ENCODE results near the gene MUC22. TPM values are rescaled to one million over a fixed set of nuclear protein-coding genes. Genes with fewer than 3 reads are reported as not detected.
"Not testable (repeated sequence)": the region's sequence is repeated elsewhere in the genome, so short reads cannot be mapped to it uniquely, and the experiment has no call there.

The MUC22 gene
- total RNA-seq = not detected

GRCh38 chr6:31010393-31011060 is at the start of gene MUC22:
TSS of gene MUC22 (plus strand) at chr6:31010474. CDS start at chr6:31010707, 233 bp downstream.
- intact Hi-C loops (cut with DNase I) = no loop called here
- ATAC-seq = no peak

GRCh38 chr6:30960907-30961673 is 49.2 kb upstream of the MUC22 start:
- peak; percentile 28 for ATAC-seq
- intact Hi-C loops (cut with DNase I) = no loop called here

More at GRCh38 chr6:31010393-31011060, at the start of gene MUC22:
- DNase-seq (ENCODE audit: low spot score) = no peak

GRCh38 chr6:30962716-30963115 is 47.6 kb upstream of the MUC22 start:
- DNase-seq (ENCODE audit: low spot score) = no peak
- intact Hi-C loops (cut with DNase I) = no loop called here
- no peak for ATAC-seq

More at GRCh38 chr6:30960907-30961673, 49.2 kb upstream of the MUC22 start:
- DNase-seq (ENCODE audit: low spot score) = no peak

GRCh38 chr6:30963641-30964040 is 46.6 kb upstream of the MUC22 start:
- DNase-seq (ENCODE audit: low spot score) (no peak), ATAC-seq (no peak)
- intact Hi-C loops (cut with DNase I) = no loop called here

GRCh38 chr6:30964075-30964474 is 46.2 kb upstream of the MUC22 start:
- DNase-seq (ENCODE audit: low spot score) = no peak
- intact Hi-C loops (cut with DNase I) = no loop called here
- no peak for ATAC-seq

GRCh38 chr6:30965140-30965601 is 45.1 kb upstream of the MUC22 start:
- ATAC-seq (no peak), DNase-seq (ENCODE audit: low spot score) (no peak)
- intact Hi-C loops (cut with DNase I) = no loop called here

GRCh38 chr6:30966154-30966553 is 44.1 kb upstream of the MUC22 start:
- intact Hi-C loops (cut with DNase I) = no loop called here
- no peak for DNase-seq (ENCODE audit: low spot score)
- no peak for ATAC-seq

- DNase-seq (ENCODE audit: low spot score); intact Hi-C loops (cut with DNase I); ATAC-seq: not testable (repeated sequence)
Measured at GRCh38 chr6:30969171-30969570, 41.1 kb upstream of the MUC22 start.

GRCh38 chr6:30970946-30971345 is 39.3 kb upstream of the MUC22 start:
- intact Hi-C loops (cut with DNase I) = no loop called here
- ATAC-seq = no peak

GRCh38 chr6:30972816-30973215 is 37.5 kb upstream of the MUC22 start:
- ATAC-seq (no peak), DNase-seq (ENCODE audit: low spot score) (no peak)
- intact Hi-C loops (cut with DNase I) = no loop called here

More at GRCh38 chr6:30970946-30971345, 39.3 kb upstream of the MUC22 start:
- no peak for DNase-seq (ENCODE audit: low spot score)

GRCh38 chr6:30974490-30975252 is 35.6 kb upstream of the MUC22 start:
- DNase-seq (ENCODE audit: low spot score) (no peak), ATAC-seq (no peak)
- intact Hi-C loops (cut with DNase I) = no loop called here

- intact Hi-C loops (cut with DNase I) = no loop called here
- ATAC-seq = no peak
- no peak for DNase-seq (ENCODE audit: low spot score)
Measured at GRCh38 chr6:30979141-30979540, 31.1 kb upstream of the MUC22 start.

GRCh38 chr6:30979690-30980089 is 30.6 kb upstream of the MUC22 start:
- intact Hi-C loops (cut with DNase I) = no loop called here
- ATAC-seq = no peak
- DNase-seq (ENCODE audit: low spot score) = no peak

- DNase-seq (ENCODE audit: low spot score) = no peak
- ATAC-seq = peak; percentile 65
- intact Hi-C loops (cut with DNase I) = no loop called here
Measured at GRCh38 chr6:30981942-30982772, 28.1 kb upstream of the MUC22 start.

GRCh38 chr6:30983439-30983838 is 26.8 kb upstream of the MUC22 start, which contains the start of gene MUC21:
TSS of gene MUC21 (plus strand) at chr6:30983718. CDS start at chr6:30983959, 241 bp downstream.
- DNase-seq (ENCODE audit: low spot score) = no peak
- no peak for ATAC-seq
- intact Hi-C loops (cut with DNase I) = no loop called here

GRCh38 chr6:30985490-30985889 is 24.8 kb upstream of the MUC22 start:
- ATAC-seq (no peak), DNase-seq (ENCODE audit: low spot score) (no peak)
- intact Hi-C loops (cut with DNase I) = no loop called here

GRCh38 chr6:30987304-30987703 is 23.0 kb upstream of the MUC22 start:
- DNase-seq (ENCODE audit: low spot score) = no peak
- intact Hi-C loops (cut with DNase I) = no loop called here
- ATAC-seq = no peak

GRCh38 chr6:30988209-30988825 is 22.0 kb upstream of the MUC22 start:
- ATAC-seq (no peak), DNase-seq (ENCODE audit: low spot score) (no peak)
- intact Hi-C loops (cut with DNase I) = no loop called here
